Measurements from ENCODE around the gene NKIRAS1.
"Not testable (repeated sequence)": the region's sequence is repeated elsewhere in the genome, so short reads cannot be mapped to it uniquely, and the experiment has no call there.

NKIRAS1 gene

GRCh38 chr3:23859839-23860382 lies 56.9 kb downstream of the NKIRAS1 start:
- in situ Hi-C loops (cut with MboI; ENCODE audit: low sequenced_read_pairs, unreplicated experiment), result no loop called here
- DNase-seq (ENCODE audit: low spot score), result no peak
- TF ChIP-seq CTCF (IDR thresholded peaks at IDR 0.05; ENCODE audit: borderline replicate concordance, control extremely low read depth, extremely low read depth, insufficient read depth, missing control alignments), result no peak

GRCh38 chr3:23859012-23859743 lies 57.6 kb downstream of the NKIRAS1 start:
- TF ChIP-seq CTCF (IDR thresholded peaks at IDR 0.05; ENCODE audit: borderline replicate concordance, control extremely low read depth, extremely low read depth, insufficient read depth, missing control alignments), result no peak
- in situ Hi-C loops (cut with MboI; ENCODE audit: low sequenced_read_pairs, unreplicated experiment), result no loop called here
- DNase-seq (ENCODE audit: low spot score), result no peak

- in situ Hi-C loops (cut with MboI; ENCODE audit: low sequenced_read_pairs, unreplicated experiment), result no loop called here
- no peak for DNase-seq (ENCODE audit: low spot score)
- TF ChIP-seq CTCF (IDR thresholded peaks at IDR 0.05; ENCODE audit: borderline replicate concordance, control extremely low read depth, extremely low read depth, insufficient read depth, missing control alignments), result no peak
These were observed 60.5 kb downstream of the NKIRAS1 start for GRCh38 chr3:23856286-23856685.

GRCh38 chr3:23849462-23849861 lies 67.3 kb downstream of the NKIRAS1 start:
- in situ Hi-C loops (cut with MboI; ENCODE audit: low sequenced_read_pairs, unreplicated experiment); DNase-seq (ENCODE audit: low spot score): not testable (repeated sequence)

GRCh38 chr3:23845326-23846216 lies 71.2 kb downstream of the NKIRAS1 start:
- in situ Hi-C loops (cut with MboI; ENCODE audit: low sequenced_read_pairs, unreplicated experiment), result no loop called here
- DNase-seq (ENCODE audit: low spot score), result no peak
- TF ChIP-seq CTCF (IDR thresholded peaks at IDR 0.05; ENCODE audit: borderline replicate concordance, control extremely low read depth, extremely low read depth, insufficient read depth, missing control alignments), result no peak

- no peak for DNase-seq (ENCODE audit: low spot score)
- no peak for TF ChIP-seq CTCF (IDR thresholded peaks at IDR 0.05; ENCODE audit: borderline replicate concordance, control extremely low read depth, extremely low read depth, insufficient read depth, missing control alignments)
- in situ Hi-C loops (cut with MboI; ENCODE audit: low sequenced_read_pairs, unreplicated experiment), result no loop called here
These were observed 72.9 kb downstream of the NKIRAS1 start for GRCh38 chr3:23843869-23844268.
